ENCODE results near the gene ACHE.

- no peak for TF ChIP-seq EZH2 (IDR thresholded peaks at IDR 0.05)
- no peak for TF ChIP-seq POLR2AphosphoS5 (IDR thresholded peaks at IDR 0.05; ENCODE audit: borderline replicate concordance, low read depth, low read length)
- TF ChIP-seq FOXP2 (optimal IDR thresholded peaks at IDR 0.05; ENCODE audit: control extremely low read depth, extremely low read length, insufficient read depth) = no peak
Measured at GRCh38 chr7:100882785-100883526, 12.7 kb downstream of the ACHE start.

All from SK-N-MC (cell line).